ENCODE results near the gene EML6.

The EML6 gene

DNA sequence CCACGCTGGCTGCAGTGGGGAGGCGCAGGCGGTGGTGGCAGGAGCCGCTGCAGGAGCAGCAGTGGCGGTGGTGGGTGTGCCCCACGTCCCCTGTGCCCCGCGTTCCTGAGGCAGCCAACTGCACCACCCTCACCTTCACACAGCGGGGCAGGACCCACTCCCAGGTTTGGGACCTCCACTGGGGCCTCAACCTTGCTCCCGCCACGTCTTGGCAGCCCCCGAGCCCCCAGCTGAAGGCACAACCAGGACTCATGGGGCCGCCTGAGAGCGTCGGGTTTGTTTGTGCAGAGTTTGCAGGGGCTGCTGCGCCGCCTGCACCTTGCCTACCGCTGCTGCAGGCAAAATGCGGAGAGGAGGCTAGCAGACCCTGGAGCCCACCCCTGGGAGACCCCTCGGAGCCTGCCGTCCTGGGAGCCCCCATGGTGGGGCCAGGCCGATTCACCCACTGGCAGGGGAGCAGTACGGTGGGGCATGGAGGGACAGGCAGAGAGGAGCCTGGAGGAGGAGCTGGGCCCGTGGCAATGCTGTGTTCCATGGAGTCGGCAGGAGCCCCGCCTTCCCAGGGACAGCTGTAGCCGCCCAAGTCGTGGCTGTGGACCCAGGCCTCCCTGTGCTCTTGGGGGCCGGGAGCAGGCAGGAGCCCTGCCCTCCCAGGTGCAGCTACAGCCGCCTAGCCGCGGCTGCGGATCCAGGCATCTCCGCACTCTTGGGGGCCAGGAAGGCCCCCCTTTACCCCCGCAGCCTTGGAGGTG is 14.7 kb upstream of the EML6 start:
- no peak for FAIRE-seq

DNA sequence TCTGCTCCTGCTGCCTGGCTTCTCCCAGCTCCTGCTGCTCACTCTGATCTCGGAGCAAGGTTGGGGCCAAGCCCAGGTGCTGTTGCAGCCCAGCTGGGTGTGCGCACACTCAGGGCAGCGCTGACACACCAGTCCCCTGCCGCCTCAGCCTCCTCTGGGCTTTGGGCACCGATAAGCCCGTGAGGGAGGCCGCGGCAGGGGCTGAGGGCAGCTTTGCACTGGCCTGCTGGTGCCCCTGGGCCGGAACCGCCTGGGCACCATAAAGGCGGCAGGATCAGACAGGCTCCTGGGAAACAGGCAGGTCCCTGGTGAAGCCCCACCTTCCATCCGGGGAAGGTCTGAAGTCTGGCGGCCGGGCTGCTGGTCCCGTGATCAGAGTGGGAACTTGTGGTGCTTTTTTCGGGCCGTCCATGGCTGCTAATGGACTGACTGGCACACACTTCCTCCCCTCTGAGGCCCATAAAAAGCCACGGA is 14.1 kb upstream of the EML6 start:
- FAIRE-seq = no peak

DNA sequence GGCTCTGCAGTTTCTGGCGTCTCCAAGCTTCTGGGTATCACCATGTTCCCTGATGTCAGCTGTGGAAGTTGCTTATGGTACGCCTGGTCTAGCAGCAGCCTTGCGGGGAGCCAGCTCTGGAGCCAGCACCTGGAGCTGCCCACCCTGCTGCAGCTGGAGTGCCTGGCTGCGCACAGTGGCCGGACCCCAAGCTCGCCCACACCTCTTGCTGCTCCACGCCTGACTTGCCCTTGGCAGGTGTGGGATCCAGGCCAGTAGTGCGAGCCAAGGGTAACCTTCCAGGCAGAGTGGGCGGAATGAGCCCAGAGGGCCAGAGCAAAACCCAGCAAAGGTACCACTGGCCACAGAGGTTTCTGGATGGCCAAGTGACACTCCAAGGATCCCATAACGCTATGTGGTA is 13.2 kb upstream of the EML6 start:
- FAIRE-seq = no peak

DNA sequence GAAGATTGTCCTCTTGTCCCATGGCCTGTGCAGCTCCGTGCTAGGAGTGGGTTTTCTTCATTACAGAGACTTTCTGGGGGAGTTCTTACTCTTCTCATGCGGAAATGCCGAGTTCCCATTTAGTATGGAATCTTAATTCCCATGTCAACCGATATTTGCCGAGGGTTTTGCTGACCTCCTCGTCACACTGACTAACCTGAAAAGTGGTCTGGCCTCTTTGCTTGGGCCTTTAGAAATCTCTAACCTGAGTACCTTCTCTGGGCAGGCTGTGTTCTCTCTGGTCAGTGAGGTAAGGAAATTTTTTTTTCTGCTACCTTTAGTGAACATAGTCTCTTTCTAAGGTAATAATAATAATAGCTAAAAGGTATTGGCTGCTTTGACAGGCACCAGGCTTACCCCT is 10.9 kb upstream of the EML6 start:
- FAIRE-seq = no peak

DNA sequence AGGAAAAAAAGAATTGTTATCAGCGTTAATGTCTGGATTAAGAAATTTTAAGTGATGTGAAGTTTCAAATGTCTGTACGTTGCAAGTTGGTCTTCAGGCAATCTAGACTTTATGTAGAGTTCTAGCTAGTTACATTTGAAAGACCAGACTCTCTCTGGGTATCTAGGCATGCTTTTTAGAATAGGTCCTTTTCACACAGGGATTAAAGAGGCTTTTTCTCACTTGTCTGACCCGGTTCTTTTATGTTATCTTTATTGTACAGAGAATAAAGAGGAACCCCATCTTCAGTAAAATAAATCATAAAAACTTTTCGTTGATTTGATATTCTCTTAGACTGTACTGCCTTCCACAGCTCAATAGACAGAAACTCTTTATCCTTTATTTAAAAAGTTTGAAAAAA is 8.5 kb upstream of the EML6 start:
- no peak for FAIRE-seq

DNA sequence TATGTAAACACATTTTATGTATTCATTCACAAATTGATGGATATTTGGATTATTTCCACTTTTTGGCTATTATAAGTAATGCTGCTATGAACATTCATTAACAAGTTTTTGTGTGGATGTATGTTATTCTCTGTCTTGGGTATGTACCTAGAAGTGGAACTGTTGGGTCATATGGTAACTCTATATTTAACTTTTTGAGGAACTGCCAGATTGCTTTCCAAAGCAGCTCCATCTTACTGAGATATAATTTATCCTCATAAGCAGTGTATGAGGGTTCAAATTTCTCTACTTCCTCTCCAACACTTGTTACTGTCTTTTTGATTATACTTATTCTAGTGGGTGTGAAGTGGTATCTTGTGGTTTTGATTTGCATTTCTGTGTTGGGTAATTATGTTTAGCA is 7.1 kb upstream of the EML6 start:
- no peak for FAIRE-seq

DNA sequence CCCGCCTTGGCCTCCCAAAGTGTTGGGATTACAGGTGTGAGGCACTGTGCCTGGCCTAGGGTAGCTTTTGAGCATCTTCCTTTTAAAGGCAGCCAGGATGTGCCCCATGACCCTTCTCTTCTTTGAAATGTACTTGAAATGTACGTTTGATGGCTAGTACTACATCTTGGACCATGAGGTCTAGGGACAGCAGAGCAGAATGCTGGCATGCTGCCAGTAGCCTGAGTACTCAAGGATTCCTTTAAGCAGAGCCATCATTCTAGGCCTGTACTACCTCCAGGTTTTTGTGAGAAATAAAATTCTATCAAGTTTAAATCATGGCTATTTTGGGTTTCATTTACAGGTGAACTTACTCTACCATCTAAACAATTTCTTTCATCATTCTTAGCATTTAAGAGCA is 2.9 kb upstream of the EML6 start:
- no peak for FAIRE-seq

DNA sequence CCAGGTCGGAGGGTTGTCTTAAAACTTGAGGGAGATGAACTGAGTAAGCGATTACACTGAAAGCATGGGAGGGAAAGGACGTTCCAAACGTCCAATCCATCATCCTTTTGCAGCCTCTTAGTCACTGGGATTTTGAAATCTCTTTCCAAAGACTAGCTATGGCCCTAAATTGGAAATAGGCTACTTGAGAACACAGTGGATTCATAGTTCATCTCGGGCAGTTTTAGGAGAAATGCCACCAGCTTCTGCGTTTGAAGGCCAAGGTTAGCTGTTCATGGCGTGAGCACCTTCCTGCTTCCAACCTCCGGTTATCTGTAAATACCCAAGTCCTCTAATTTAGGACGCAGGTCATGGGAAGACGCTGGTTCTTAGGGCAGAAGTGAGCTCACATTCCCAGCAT is 821 bp upstream of the EML6 start:
- FAIRE-seq = no peak

DNA sequence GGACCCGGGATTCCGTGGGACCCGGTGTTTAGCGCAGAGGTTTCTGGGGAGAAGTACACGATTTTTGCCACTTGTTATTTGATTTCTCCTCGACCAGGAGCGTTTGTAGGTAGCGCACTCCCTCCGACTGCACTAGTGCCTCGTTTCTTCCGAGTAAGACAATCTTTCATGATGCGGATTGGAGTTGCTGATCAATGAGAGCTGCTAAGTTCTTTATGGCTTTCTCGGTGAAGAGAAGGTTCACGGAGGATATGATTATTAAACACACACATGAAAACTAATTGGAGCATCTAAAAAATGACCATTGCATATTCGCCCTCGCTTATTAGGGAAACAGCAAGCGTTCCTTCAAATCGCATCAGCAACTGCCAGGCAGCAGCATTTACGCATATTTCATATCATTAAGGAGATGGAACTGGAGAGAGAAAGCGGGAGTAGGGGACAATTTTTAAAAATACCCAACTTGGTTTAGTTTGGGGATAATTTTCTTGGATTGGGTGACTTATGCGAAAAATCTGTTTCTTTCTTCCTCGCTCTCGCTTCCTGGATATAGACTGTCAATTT is 616 bp downstream of the EML6 start:
- FAIRE-seq = no peak

DNA sequence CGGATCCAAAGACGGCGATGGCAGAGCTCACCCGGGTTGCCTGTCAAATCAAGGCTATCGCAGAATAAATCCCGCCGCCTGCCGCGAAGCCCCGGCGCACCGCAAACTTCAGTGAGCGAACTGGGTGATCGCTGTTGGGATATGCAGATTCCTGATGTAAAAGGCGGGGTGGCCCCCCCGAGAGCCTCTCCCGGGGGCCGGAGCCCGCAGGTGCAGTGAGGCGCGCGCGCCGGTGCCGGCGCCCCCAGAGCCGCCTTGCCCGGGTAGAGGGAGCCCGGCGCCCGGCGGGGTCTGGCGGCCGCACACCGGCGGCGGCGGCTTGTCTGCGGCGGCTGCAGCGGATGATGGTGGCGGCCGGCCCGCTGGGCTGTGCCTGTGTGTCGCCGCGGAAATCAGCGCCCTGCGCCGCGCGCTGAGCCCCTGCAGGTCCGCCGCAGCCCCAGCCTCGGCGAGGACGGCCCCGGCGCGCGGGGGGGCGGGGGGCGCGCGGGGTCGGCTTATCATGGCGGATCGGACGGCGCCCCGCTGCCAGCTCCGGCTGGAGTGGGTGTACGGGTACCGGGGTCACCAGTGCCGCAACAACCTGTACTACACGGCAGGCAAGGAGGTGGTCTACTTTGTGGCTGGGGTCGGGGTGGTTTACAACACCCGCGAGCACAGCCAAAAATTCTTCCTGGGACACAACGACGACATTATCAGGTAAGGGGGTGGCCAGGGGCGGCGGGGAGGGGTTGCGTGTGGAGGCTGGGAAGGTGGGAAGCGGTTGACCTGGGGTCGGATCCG is 1.3 kb downstream of the EML6 start:
- FAIRE-seq = no peak

DNA sequence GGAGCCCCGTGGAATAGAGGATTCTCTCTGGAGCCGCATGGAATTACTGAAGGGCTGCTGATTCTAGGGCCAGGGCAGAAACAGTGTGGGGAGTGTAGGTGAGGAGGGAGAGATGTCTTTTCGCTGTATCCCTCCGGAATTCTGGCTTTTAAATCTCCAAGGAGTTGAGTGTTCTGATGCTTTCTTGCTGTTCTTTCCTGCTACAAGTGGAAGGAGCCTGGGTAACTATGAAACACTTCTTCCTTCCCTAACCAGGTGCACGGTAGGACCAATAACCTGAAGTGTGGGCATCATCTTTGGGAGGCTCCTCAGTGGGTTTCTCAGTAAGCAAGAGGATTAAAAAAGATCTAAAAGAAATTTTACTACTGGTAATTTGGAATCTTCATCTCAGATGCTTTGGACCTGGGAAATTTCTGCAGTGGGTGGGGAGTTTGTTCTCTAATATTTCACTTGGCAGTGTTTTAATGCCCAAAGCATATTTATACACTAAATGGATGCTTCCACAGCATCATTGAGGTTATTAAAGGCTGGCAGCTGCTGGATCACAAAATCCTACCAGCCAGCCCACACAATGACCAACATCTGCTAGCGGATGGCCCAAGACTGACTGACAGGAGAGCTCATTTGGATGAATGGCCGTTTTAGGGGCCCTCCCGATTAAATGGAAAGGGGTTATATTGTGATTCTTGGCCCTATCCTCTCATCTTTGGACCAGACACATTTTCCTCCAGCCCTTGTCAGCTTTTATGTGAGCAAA is 2.1 kb downstream of the EML6 start:
- no peak for FAIRE-seq

DNA sequence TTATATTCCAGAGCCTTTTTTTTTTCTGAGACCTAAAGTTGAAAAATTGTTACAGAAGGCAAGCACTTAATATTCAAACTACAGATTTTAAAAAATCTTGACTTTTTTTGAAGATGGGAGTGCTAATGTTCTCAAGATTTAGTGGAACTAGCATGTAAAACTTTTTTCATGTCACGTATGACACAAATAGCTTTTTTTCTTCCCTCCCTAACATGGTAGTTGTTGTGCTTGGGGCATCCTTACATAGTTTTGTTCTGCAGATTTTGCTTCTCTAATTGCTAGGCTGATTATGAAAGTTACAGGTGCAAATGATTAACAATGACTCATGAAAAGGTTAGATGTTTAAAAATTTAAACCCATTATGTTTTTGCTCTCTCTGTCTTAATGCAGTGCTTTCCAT is 3.0 kb downstream of the EML6 start:
- no peak for FAIRE-seq

DNA sequence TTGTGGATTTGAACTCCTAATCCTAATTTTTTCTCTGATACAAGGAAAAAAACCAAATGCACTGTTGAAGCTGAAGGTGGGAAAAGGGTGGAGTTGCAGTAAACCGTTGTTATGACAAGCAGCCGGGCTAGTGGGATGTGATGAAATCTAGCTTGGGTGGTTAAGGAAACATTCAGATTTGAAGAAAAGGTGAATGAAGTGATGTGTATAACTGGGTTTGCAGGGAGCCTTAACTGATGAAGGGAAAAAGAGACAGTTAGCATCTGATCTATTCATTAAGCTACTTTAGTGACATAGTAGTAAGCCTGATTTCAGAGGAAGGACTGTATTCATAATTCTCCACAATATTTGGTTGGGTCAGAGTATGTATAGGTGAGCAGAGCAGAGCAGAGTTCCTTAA is 3.5 kb downstream of the EML6 start:
- no peak for FAIRE-seq

DNA sequence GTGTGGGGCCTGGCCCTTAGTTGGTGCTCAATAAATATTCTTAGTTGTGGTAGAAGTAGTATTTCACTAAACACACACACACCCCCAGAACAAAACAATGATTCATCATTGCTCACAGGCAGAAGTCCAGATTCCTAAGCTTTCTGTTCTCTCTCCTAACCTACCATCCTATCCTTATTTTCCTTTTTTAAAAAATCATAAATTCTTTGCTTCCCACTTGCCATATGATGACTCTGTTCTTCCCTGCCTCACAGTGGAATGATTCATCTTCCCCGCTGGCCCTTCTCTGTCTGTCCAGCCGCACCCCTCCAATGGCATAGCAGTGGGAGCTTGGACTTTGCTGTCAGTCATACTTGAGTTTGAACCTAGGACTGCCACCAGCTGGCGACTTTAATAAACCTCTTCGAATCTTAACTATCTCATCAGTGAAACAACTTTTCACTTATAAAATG is 5.2 kb downstream of the EML6 start:
- no peak for FAIRE-seq

DNA sequence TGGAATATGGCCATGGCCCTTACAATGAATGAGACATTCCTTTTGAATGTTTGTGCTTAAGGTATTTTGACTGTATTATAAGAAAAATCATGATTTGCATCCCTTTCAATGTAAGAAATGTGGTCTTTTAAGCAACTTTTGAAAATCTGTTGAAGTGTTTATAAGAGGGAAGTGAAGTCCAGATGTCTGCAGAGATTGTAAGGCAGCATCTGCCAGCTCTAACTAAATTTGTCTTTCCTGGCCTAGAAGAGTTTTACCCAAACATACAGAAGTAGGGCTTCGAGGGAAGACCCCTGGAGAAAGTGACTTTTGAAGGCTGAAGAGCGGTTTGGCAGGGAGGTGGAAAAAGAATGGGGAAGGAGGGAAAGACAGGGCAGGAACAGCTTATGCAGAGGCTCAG is 12.2 kb downstream of the EML6 start:
- FAIRE-seq = no peak

DNA sequence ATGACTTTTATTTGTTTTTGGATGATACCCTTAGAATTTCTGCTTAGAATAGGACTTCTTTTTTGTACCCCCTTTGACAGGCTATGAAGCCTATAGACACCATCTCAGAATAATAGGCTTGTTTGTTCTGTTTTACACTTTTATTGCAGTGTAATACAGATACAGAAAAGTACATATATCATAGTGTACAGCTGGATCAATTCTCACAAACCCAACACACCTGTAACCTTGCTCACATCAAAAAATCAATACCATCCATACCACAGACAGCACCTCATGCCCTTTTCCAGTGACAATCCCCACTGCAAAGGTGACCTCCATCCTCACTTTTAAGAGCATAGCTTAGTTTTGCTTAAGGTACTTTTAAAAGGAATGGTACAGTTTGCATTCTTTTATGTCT is 14.8 kb downstream of the EML6 start:
- FAIRE-seq = no peak

DNA sequence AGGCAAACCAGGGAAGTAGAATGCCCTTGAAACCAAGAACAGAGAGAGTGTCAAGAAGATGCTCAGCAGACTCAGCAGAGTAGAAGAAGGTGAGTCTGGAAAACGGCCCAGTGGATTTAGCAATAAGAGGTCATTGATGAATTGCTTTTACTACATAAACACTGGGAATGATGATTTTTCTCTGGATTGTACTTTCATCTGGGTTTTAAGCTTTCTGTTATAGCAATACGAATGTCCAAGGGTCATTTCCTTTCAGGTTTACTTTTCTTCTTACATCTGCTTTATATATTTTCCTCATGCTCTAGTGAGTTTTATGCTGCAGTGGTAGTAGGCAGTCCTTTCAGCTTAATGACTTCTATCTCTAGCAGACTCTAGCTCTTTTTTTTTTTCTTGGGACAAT is 16.9 kb downstream of the EML6 start:
- no peak for FAIRE-seq

DNA sequence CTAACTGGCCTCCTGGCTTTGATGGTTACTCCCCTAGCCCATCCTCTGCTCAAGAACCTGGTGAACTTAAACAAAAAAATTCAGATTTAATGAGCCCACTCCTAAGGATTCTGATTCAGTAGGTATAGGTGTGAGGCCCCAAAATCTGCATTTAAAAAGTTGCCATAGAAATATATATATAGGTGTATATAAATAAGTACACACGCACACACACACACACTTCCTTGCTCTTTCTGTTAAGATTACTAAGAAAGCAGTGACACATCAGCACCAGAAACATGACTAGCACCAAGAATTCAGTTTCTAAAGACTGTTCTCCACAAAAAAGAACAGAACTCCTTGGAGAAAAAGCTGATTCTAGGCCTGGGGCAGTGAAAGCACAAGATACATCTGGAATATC is 17.8 kb downstream of the EML6 start:
- no peak for FAIRE-seq

DNA sequence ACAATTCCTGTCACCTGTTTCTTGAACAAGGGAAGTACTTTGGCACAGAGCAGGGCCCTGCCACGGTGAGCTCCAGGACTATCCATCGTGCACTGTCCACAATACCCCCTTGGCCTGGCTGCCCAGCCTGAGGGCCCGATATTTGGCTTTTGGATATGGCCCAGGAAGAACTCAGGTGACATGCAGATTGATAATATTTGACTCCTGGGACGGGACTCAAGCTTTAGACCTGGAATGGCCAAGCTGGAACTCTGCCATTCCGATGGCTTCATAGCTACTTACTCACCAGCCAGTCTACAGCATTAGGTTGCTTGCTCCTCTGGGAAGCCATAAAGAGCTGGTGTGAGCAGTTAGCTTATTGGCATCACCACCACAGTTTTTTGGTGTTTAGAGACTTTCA is 26.6 kb downstream of the EML6 start:
- FAIRE-seq = no peak

DNA sequence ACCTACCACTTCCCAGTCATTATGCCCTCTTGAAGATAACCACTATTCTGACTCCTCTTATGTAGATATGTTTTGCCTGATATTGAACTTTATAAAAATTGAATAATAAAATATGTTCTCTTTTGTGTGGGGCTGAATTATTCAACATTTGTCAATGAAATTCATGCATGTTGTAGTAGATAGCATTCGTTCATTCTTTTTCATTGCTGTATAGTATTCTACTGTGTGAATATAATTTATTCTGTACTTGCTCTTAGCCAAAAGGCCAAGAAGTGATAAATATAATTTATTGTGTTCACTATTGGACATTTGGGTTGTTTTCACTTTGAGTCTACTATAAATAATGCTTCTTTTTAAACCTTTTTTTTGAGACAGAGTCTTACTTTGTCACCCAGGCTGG is 29.0 kb downstream of the EML6 start:
- no peak for FAIRE-seq

DNA sequence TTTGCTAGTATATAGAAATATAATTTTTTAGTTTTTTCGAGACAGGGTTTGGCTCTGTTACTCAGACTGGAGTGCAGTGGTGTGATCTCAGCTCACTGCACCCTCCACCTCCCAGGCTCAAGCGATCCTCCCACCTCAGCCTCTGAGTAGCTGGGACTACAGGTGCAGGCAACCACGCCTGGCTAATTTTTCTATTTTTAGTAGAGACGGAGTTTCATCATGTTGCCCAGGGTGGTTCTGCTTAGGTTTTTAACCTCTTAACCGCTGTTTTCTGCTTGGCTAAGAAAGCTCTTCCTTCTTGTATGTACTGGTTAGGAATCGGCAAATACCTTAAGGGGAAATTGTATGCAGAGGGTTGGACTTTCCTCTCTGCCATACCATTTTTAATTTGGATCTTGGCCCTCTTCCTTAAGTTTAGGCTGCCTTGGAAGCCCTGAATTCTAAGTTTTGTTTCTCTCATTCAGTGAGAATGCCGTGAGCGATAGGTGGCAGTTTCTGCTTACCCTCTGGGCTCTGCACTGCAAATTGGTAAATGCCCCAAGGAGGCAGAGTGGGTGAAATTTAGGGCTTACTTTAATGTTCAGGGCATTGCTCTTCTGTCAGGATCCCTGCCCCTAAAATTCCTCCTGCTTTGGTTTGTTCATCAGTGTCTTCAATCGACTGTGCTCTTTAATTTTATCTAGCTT is 32.3 kb downstream of the EML6 start:
- FAIRE-seq = no peak

DNA sequence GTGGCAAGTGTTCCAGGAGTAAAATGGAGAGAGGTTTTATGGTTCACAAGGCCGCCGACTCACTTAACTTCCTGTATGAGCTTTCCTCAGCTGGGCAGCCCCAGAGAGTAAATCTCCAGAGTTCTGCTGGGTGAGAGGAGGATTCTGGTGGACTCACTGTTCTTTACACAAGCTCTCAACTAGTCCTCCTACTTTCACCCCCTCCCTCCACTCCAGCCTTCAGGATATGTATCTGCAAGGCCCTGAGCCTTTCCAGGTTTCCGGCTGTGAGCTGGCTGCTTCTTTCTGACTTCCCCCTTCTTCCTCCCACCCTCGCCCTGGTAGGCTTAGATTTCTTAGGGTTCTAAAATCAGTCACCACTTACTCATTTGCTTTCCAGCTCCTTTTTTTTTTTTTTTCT is 34.0 kb downstream of the EML6 start:
- FAIRE-seq = no peak

DNA sequence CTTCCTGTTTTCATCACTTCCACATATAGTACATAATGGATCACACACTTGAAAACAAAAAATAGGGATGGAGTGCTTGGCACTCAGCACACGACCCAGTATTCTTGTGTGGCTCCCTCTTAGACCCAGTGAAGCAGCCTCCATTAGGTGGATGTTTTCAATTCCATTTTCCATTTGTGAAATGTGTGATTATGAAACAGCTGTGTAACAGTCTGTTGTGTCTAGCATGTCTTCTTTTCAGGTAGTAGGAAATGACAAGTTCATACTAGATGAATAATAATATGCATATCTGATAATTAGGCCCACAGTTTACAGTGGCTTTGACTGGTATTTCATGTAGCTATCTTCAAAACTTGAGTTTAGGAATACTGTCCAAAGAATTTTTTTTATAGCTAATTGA is 35.5 kb downstream of the EML6 start:
- FAIRE-seq = no peak
